ENCODE data around the gene ENTPD1. TPM values are rescaled to one million over a fixed set of nuclear protein-coding genes. Genes with fewer than 3 reads are reported as not detected.

ENTPD1 gene
- total and polyA plus RNA-seq, 10 of the 15 experiments (the other 5 are each of a cell fraction or from before 2014, with no cell fraction given), result 110 to 413 (median 161) TPM

GRCh38 chr10:95880704-95881103 lies 124.7 kb downstream of the ENTPD1 start (continued):
- no peak for TF ChIP-seq RFX5 (IDR thresholded peaks at IDR 0.05; ENCODE audit: low read depth, low read length)
- no peak for TF ChIP-seq TBL1XR1 (IDR thresholded peaks at IDR 0.05; ENCODE audit: low read depth, low read length)
- no peak for TF ChIP-seq CEBPB (IDR thresholded peaks at IDR 0.05; ENCODE audit: borderline replicate concordance in 1 of 2, low read depth in 2 of 2, low read length in 2 of 2)
- TF ChIP-seq ZNF592 (IDR thresholded peaks at IDR 0.05), result no peak
- TF ChIP-seq ATF7 (IDR thresholded peaks at IDR 0.05; ENCODE audit: low read depth), result no peak
- TF ChIP-seq CBX3 (IDR thresholded peaks at IDR 0.05; ENCODE audit: borderline replicate concordance, low read depth), result no peak
- TF ChIP-seq RBBP5 (conservative IDR thresholded peaks at IDR 0.05), result no peak
- peak; percentile 41; the same call in 1 of the 2 replicates for TF ChIP-seq PML (IDR thresholded peaks at IDR 0.05; ENCODE audit: low read length)
- no peak for TF ChIP-seq ETV6 (conservative IDR thresholded peaks at IDR 0.05 in 1 of 2, IDR thresholded peaks at IDR 0.05 in 1 of 2; ENCODE audit: borderline replicate concordance in 1 of 2, low read depth in 1 of 2)
- no peak for TF ChIP-seq SP1 (IDR thresholded peaks at IDR 0.05; ENCODE audit: low read depth, low read length)
- no peak for TF ChIP-seq REST (IDR thresholded peaks at IDR 0.05; ENCODE audit: low read depth, low read length)
- no peak for TF ChIP-seq GABPA (IDR thresholded peaks at IDR 0.05; ENCODE audit: low read depth)
- no peak for TF ChIP-seq RAD51 (IDR thresholded peaks at IDR 0.05)
- no peak for TF ChIP-seq LARP7 (IDR thresholded peaks at IDR 0.05)
- no peak for TF ChIP-seq FOXM1 (IDR thresholded peaks at IDR 0.05; ENCODE audit: low read depth, low read length)
- no peak for TF ChIP-seq BACH1 (IDR thresholded peaks at IDR 0.05; ENCODE audit: borderline replicate concordance)
- TF ChIP-seq POLR2AphosphoS2 (IDR thresholded peaks at IDR 0.05; ENCODE audit: low read depth, low read length), result no peak
- TF ChIP-seq ZNF687 (IDR thresholded peaks at IDR 0.05), result no peak
- no peak for TF ChIP-seq EGR1 (IDR thresholded peaks at IDR 0.05; ENCODE audit: borderline replicate concordance in 1 of 2, low read depth in 2 of 2, low read length in 2 of 2)
- TF ChIP-seq BMI1 (IDR thresholded peaks at IDR 0.05; ENCODE audit: borderline replicate concordance), result no peak
- no peak for TF ChIP-seq HDAC6 (IDR thresholded peaks at IDR 0.05; ENCODE audit: unreplicated experiment)
